GM21390 (cell line): ENCODE measurements around the gene CCNQ.

Source experiments
- ATAC-seq: cut with Tn5 transposase; IDR thresholded peaks from one replicate; pipeline ENCODE4 v1.9.1; 2021; ENCODE audit not compliant: unreplicated experiment

Gene CCNQ

DNA sequence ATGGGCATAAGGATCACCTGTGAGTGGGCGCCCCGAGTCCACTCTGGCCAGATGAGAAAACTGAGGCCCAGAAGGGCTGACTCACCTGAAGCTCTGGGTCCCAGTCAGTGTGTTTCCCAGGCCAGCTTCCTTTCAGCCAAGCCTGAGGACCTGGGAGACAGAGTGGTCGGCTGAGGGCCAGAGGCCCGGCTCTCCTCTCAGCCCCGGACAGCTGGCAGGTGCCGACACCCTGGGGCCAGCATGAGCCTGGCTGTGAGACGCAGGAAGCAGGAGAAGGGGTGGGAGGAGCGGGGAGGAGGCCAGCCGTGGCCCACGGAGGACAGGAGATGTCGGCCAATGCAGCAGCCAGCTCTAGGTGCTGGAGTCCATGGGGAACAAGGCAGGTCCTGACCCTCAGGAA is 52.6 kb downstream of the CCNQ start:
- no peak for ATAC-seq

DNA sequence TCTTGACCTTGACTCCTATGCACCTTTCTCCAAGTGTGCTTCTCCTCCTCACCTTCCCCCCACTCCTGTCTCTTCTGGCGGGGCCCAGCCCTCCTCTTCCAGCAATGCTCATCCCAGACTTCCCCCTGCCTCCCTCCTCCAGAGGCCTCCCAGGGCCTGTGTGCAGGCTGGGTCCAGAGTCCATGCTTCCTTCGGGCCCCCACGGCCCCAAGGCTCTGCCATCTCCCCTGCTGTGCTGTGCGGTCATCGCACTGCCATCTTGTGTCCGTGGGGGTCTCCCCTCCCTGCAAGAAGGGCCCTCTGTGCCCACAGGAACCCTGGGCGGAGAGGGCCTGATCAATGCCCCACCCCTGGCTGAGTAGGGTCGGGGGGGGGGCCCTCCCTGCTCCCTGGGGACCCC is 54.2 kb downstream of the CCNQ start:
- ATAC-seq = no peak

DNA sequence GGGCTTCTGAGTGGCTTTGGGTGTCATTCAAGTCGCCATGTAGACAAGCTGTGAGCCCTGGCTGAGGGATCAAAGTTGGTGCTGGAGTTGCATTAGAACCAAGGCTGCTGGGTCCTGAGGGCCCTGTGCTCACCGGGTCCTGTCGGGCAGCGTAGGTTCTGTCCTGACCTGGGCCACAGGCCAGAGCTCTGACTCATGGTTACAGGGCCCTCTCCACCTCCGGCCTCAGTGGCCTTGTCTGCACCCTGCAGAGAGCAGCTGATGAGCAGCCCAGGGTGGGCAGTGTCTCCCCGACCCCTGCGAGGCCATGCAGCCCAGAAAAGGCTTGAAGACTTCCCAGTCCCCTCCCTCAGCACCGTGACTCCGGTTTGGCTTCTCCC is 59.0 kb downstream of the CCNQ start:
- no peak for ATAC-seq

DNA sequence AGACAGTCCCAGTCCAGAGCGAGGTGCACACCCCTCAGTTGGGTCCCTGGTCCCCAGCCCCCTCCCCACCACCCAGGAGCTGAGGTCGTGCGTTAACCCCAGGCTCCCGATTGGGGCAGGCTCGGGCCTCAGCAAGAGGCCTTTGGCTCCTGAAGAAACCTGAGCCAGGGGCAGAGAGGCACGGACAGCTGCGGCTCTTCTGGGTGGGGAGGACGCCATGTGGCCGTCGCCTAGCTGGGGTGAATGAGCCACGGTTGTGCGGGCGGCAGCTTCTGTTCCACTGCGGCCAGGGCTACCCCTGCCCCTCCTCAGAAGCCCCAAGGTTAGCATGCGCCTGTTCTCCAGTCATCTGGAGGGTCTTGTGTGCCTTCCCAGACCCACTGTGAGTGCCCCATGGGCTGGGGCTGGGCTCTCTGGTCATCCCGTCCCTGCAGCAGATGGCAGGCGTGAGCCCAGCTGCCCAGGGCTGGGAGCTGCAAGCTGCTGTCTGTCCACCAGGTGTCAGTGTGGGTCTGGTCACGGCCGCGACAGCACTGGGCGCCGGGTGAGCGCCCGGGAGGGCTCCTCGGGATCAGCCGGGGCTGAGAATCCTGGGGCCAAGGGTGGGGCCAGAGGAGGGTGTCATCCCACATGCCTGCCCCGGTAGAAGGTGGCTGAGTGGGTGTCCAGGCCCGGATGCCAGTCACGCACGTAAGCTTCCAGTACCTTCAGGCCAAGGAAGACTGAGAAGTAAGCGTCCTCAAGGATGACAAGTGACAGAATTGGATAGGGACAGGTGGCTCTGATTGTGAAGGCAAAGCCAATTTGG is 59.6 kb downstream of the CCNQ start:
- peak; percentile 55 for ATAC-seq

DNA sequence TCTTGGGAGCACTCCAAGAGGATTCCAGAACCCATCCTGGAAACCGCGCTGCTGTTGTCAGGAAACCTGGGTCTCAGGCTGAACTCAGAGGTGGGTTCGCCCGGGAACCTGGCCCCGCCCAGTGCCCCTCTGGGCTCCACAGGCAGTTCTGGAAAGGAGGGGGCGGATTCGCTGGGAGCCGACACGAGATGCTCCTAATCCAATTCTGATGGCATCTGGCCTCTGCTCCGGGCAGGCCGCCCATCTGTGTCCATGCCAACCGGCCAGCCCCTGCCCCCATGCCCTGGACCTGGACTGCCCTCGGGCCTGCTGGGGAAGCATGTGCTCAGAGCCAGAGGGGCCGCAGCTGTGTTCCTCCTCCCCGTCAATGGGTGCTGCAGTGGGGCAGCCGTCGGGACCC is 60.5 kb downstream of the CCNQ start:
- no peak for ATAC-seq
